SK-N-SH (cell line): Measurements from ENCODE around the gene LRMDA. TPM values are rescaled to one million over a fixed set of nuclear protein-coding genes. Genes with fewer than 3 reads are reported as not detected.

Source experiments
- CTCF ChIA-PET: fragments of 300-600, 350-600 bp; formaldehyde crosslinking; extraction: SDS; loops from one replicate; lab custom pipeline; 2021; lab: Yijun Ruan, JAX
- POLR2A ChIA-PET: fragments of 350-600 bp; sonication (Branson Sonifier 250); formaldehyde crosslinking; extraction: SDS; loops from one replicate; lab custom pipeline; 2020; ENCODE audit warnings: antibody characterized with exemption, inconsistent platforms; lab: Yijun Ruan, JAX
- DNase-seq: peaks from one replicate; pipeline ENCODE4 v3.0.0; 2012
- H2AFZ ChIP-seq: fragments of 200-600 bp; sonication (generic); 2 replicates; pipeline ENCODE4 v1.8.1; 2016; ENCODE audit warnings: antibody characterized with exemption, mild to moderate bottlenecking, low read depth
- H3F3A ChIP-seq: fragments of 200-600 bp; sonication (generic); replicated peaks from 2 replicates; pipeline ENCODE3; 2016; ENCODE audit warnings: antibody characterized with exemption, mild to moderate bottlenecking; ENCODE audit not compliant: insufficient read depth
- H3K27ac ChIP-seq, 2 experiments: fragments of 200-500 bp in 1 of 2; fragments of 200-600 bp in 1 of 2; sonication (Bioruptor generic) in 1 of 2; sonication (generic), shearing (Covaris generic) in 1 of 2; 2 replicates each; pipeline versions ENCODE4 v1.5.1 to v1.6.1; 2014 to 2016; ENCODE audit warnings: low read depth in 2 of 2, inconsistent platforms in 1 of 2, low read length in 1 of 2, mild to moderate bottlenecking in 1 of 2, mixed read lengths in 1 of 2
- H3K27me3 ChIP-seq: fragments of 200-600 bp; sonication (generic), shearing (Covaris generic); 2 replicates; pipeline ENCODE4 v1.6.1; 2016; ENCODE audit warnings: mixed run types; ENCODE audit not compliant: insufficient read depth
- H3K36me3 ChIP-seq, 2 experiments: fragments of 200-500 bp in 1 of 2; fragments of 200-600 bp in 1 of 2; sonication (Bioruptor generic) in 1 of 2; sonication (generic) in 1 of 2; replicated peaks in 1 of 2; 2 replicates each; pipeline versions ENCODE3 to v1.5.1; 2014 to 2016; ENCODE audit warnings: low read length in 1 of 2, mild to moderate bottlenecking in 1 of 2; ENCODE audit not compliant: insufficient read depth in 2 of 2, control insufficient read depth in 1 of 2
- H3K4me1 ChIP-seq, 2 experiments: fragments of 200-500 bp in 1 of 2; fragments of 200-600 bp in 1 of 2; sonication (Bioruptor generic) in 1 of 2; sonication (generic), shearing (Covaris generic) in 1 of 2; 2 replicates each; pipeline versions ENCODE4 v1.5.1 to v1.6.1; 2014 to 2016; ENCODE audit warnings: low read depth in 1 of 2, low read length in 1 of 2, mixed run types in 1 of 2; ENCODE audit not compliant: insufficient read depth in 2 of 2, control insufficient read depth in 1 of 2
- H3K4me2 ChIP-seq: fragments of 200-600 bp; sonication (generic), shearing (Covaris generic); 2 replicates; pipeline ENCODE4 v1.6.1; 2017; ENCODE audit warnings: mixed run types
- H3K4me3 ChIP-seq, 2 experiments: fragments of 200-500 bp in 1 of 2; fragments of 200-600 bp in 1 of 2; sonication (Bioruptor generic) in 1 of 2; sonication (generic), shearing (Covaris generic) in 1 of 2; 2 replicates each; pipeline versions ENCODE4 v1.5.1 to v1.8.1; 2014 to 2016; ENCODE audit warnings: low read depth in 2 of 2, inconsistent platforms in 1 of 2, low read length in 1 of 2, mild to moderate bottlenecking in 1 of 2, mixed read lengths in 1 of 2, moderate library complexity in 1 of 2
- H3K79me2 ChIP-seq: fragments of 200-600 bp; sonication (generic); 2 replicates; pipeline ENCODE4 v1.8.1; 2017; ENCODE audit warnings: mild to moderate bottlenecking; ENCODE audit not compliant: insufficient read depth
- H3K9ac ChIP-seq: fragments of 200-600 bp; sonication (generic); 2 replicates; pipeline ENCODE4 v1.6.1; 2017; ENCODE audit warnings: mixed run types
- H3K9me2 ChIP-seq: fragments of 200-600 bp; sonication (generic); 2 replicates; pipeline ENCODE4 v1.6.1; 2017; ENCODE audit warnings: mixed run types
- H3K9me3 ChIP-seq: fragments of 200-600 bp; sonication (generic); 2 replicates; pipeline ENCODE4 v1.6.1; 2017; ENCODE audit warnings: mixed run types, mild to moderate bottlenecking, moderate library complexity
- H4K20me1 ChIP-seq: fragments of 200-600 bp; sonication (generic); 2 replicates; pipeline ENCODE4 v1.6.1; 2017; ENCODE audit warnings: mild to moderate bottlenecking, mixed run types; ENCODE audit not compliant: insufficient read depth
- EP300 ChIP-seq, 2 experiments: IDR thresholded peaks; 2 replicates each; pipeline versions ENCODE4 v1.4.0 to v1.6.1; 2012; ENCODE audit warnings: borderline replicate concordance in 1 of 2, low read depth in 1 of 2, low read length in 1 of 2
- EZH2phosphoT487 ChIP-seq: fragments of 200-600 bp; sonication (generic); IDR thresholded peaks from 2 replicates; pipeline ENCODE4 v1.6.1; 2017; ENCODE audit warnings: low read depth, mixed run types, mild to moderate bottlenecking, antibody characterized with exemption, moderate library complexity, borderline replicate concordance
- FOSL2 ChIP-seq: IDR thresholded peaks from 2 replicates; pipeline ENCODE4 v1.4.0; 2012; ENCODE audit warnings: low read depth, mild to moderate bottlenecking, moderate library complexity, borderline replicate concordance
- FOXJ3 ChIP-seq: sonication (generic); formaldehyde crosslinking; IDR thresholded peaks from 2 replicates; pipeline ENCODE4 v1.5.1; 2020; ENCODE audit warnings: mild to moderate bottlenecking, missing genetic modification reagents
- GABPA ChIP-seq: IDR thresholded peaks from 2 replicates; pipeline ENCODE4 v1.4.0; 2012; ENCODE audit warnings: low read depth, mild to moderate bottlenecking
- GATA2 ChIP-seq: sonication (generic); formaldehyde crosslinking; IDR thresholded peaks from 2 replicates; pipeline ENCODE4 v1.5.0; 2020; ENCODE audit warnings: mild to moderate bottlenecking, missing genetic modification reagents
- MXI1 ChIP-seq: IDR thresholded peaks from 2 replicates; pipeline ENCODE4 v1.6.1; 2012; ENCODE audit warnings: mild to moderate bottlenecking, low read depth, low read length, improper control_type of control experiment
- NFIC ChIP-seq: IDR thresholded peaks from 2 replicates; pipeline ENCODE4 v1.4.0; 2012; ENCODE audit warnings: borderline replicate concordance
- NRF1 ChIP-seq: IDR thresholded peaks from 2 replicates; pipeline ENCODE4 v1.6.1; 2012; ENCODE audit warnings: low read depth, mild to moderate bottlenecking, low read length
- RAD21 ChIP-seq: IDR thresholded peaks from 2 replicates; pipeline ENCODE4 v1.6.1; 2012; ENCODE audit warnings: mild to moderate bottlenecking, low read length
- RCOR1 ChIP-seq: fragments of 150-350 bp; IDR thresholded peaks from 2 replicates; pipeline ENCODE4 v1.6.1; 2017; ENCODE audit warnings: antibody characterized with exemption, low read length
- RFX5 ChIP-seq: IDR thresholded peaks from 2 replicates; pipeline ENCODE4 v1.6.1; 2012; ENCODE audit warnings: mild to moderate bottlenecking, improper control_type of control experiment, low read length
- SIN3A ChIP-seq: IDR thresholded peaks from 2 replicates; pipeline ENCODE4 v1.6.1; 2012; ENCODE audit warnings: low read depth, mild to moderate bottlenecking, low read length, moderate library complexity, borderline replicate concordance
- TAF1 ChIP-seq: IDR thresholded peaks from 2 replicates; pipeline ENCODE4 v1.6.1; 2012; ENCODE audit warnings: low read depth, mild to moderate bottlenecking, low read length, moderate library complexity, borderline replicate concordance
- TCF12 ChIP-seq: IDR thresholded peaks from 2 replicates; pipeline ENCODE4 v1.4.0; 2012
- TEAD4 ChIP-seq: IDR thresholded peaks from 2 replicates; pipeline ENCODE4 v1.4.0; 2012; ENCODE audit warnings: mild to moderate bottlenecking, borderline replicate concordance; ENCODE audit not compliant: insufficient read depth
- YY1 ChIP-seq: IDR thresholded peaks from 2 replicates; pipeline ENCODE4 v1.4.0; 2012; ENCODE audit warnings: low read depth, mild to moderate bottlenecking
- WGBS: methylation state at CpG from one replicate; pipeline ENCODE4 v1.1.6; 2017; ENCODE audit warnings: low lambda C conversion rate; 5-methylcytosine and 5-hydroxymethylcytosine counted together
- polyA plus RNA-seq, 3 experiments: library from polyadenylated mRNA; depleted of rRNA; stranded (reverse); fragments of >200 nt; gene quantifications; 2 replicates each; pipeline ENCODE4 v1.2.3, GENCODE V29; 2012
- TF ChIP-seq, protein P1 (sequence below): fragments of 200-600 bp; sonication (generic); IDR thresholded peaks from 2 replicates; pipeline ENCODE4 v1.6.1; 2017; ENCODE audit warnings: antibody characterized with exemption, mild to moderate bottlenecking, moderate library complexity
- TF ChIP-seq, protein P2 (sequence below): fragments of 150-350 bp; IDR thresholded peaks from 2 replicates; pipeline ENCODE4 v1.6.1; 2016; ENCODE audit warnings: mild to moderate bottlenecking, low read depth, low read length
- TF ChIP-seq, protein P3 (sequence below): IDR thresholded peaks from 2 replicates; pipeline ENCODE4; 2012
- TF ChIP-seq, protein P4 (sequence below): IDR thresholded peaks from 2 replicates; pipeline ENCODE4 v1.4.0; 2012; ENCODE audit warnings: low read depth, borderline replicate concordance

The LRMDA gene
- polyA plus RNA-seq, 1 of the 3 experiments (the other 2 are of a cell fraction) = 0.95 TPM

DNA sequence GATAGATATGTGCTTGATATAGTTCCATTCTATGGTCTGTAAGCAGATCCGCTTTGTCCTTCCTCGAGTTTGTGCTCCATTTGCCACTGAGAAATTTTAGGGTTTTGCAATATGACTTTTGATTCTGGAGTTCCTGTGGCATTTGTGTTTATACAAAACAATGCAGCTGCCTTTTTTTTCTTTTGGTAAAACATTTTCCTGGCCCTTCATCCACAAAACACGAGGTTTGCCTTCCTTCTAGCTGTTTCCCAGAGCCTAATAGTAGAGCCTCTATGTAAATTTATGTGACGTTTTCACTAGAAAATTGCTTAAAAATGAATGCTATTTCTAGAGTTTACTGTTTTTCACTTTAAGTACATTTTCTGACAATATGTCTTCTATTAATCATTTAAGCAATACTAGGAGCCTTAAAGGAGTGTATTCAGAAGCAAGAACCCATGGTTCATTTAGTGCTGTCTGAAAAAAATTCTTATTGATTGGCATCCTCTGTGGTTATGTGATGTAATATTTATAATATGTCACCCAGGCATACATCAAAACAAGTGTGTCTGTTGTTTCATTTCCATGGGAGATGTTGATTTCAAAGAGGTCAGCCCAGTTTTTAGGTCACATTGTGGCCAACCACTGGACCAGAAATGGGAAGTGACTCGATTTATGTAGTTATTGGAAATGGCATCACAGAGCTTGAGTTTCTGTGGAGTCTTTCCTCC lies 618.3 kb downstream of the LRMDA start:
- Histone ChIP-seq H2AFZ (no peak overlapping the region), H3K79me2 (no peaks in the 10 kb centered on the region), H3K4me2 (no peak overlapping the region), H3F3A (no peaks in the 10 kb centered on the region), H3K9ac (no peak overlapping the region), H4K20me1 (no peaks in the 10 kb centered on the region), H3K27ac (no peak overlapping the region), H3K9me3 (no peaks in the 10 kb centered on the region), H3K27me3 (0 out of 2 replicates have a peak, but pooled peaks cover 5% of the 10 kb centered on the region), H3K4me3 (no peak overlapping the region), H3K36me3 (no peaks in the 10 kb centered on the region), H3K4me1 (no peaks in the 10 kb centered on the region; a peak in 1 of 4 replicates), H3K9me2 (no peaks in the 10 kb centered on the region)
- no peak for DNase-seq
- ChIA-PET CTCF (interaction anchor here (0.7 to 2.0 kb wide), 4 partner anchors 10 to 254 kb away, joined by 3 to 4 read pairs (median 3); no protein-coding TSS in a partner anchor), POLR2A (no interaction called here)
- WGBS = 63% methylated on average over 5 of the region's 5 CpGs
- TF ChIP-seq NRF1 (no peak), FOSL2 (no peak)
- TF ChIP-seq, protein P1, sequence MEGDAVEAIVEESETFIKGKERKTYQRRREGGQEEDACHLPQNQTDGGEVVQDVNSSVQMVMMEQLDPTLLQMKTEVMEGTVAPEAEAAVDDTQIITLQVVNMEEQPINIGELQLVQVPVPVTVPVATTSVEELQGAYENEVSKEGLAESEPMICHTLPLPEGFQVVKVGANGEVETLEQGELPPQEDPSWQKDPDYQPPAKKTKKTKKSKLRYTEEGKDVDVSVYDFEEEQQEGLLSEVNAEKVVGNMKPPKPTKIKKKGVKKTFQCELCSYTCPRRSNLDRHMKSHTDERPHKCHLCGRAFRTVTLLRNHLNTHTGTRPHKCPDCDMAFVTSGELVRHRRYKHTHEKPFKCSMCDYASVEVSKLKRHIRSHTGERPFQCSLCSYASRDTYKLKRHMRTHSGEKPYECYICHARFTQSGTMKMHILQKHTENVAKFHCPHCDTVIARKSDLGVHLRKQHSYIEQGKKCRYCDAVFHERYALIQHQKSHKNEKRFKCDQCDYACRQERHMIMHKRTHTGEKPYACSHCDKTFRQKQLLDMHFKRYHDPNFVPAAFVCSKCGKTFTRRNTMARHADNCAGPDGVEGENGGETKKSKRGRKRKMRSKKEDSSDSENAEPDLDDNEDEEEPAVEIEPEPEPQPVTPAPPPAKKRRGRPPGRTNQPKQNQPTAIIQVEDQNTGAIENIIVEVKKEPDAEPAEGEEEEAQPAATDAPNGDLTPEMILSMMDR = no peak
- TF ChIP-seq, all 33 proteins: peak for 0

DNA sequence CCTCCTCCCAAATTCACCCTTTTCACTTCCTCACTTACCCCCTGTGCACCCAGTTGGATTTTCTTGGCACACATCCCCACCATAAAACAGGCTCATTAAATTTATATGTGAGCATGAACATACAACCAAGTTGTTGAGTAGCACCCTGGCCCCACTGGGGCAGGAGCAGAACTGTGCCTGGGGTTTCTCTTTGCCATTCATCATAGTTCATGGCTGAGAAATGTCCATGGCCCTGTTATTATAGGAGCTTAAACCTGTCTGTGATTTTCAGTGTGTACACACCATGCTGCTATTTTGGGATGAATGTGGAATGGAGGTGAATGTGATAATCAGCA lies 618.8 kb downstream of the LRMDA start:
- Histone ChIP-seq H3K4me2 (no peak overlapping the region), H3K4me3 (no peak overlapping the region), H3K9me2 (no peaks in the 10 kb centered on the region), H2AFZ (no peak overlapping the region), H3F3A (no peaks in the 10 kb centered on the region), H3K9ac (no peak overlapping the region), H3K79me2 (no peaks in the 10 kb centered on the region), H3K27ac (no peak overlapping the region), H3K27me3 (0 out of 2 replicates have a peak, but pooled peaks cover 5% of the 10 kb centered on the region), H3K9me3 (no peaks in the 10 kb centered on the region), H4K20me1 (no peaks in the 10 kb centered on the region), H3K36me3 (no peaks in the 10 kb centered on the region), H3K4me1 (no peaks in the 10 kb centered on the region; a peak in 1 of 4 replicates)
- ChIA-PET POLR2A (no interaction called here), CTCF (interaction anchor here (0.9 to 1.3 kb wide), 2 partner anchors 9 to 11 kb away, joined by 3 read pairs; no protein-coding TSS in a partner anchor)
- no peak for DNase-seq
- TF ChIP-seq EP300 (IDR thresholded peaks at IDR 0.05; ENCODE audit: borderline replicate concordance in 1 of 2, low read depth in 1 of 2, low read length in 1 of 2) (no peak), GATA2 (no peak), NFIC (no peak), YY1 (no peak), TEAD4 (no peak), GABPA (no peak), TAF1 (no peak), RFX5 (no peak), NRF1 (no peak), TCF12 (no peak), RAD21 (no peak), FOXJ3 (CRISPR knock-in tag) (no peak), SIN3A (no peak), MXI1 (no peak), RCOR1 (no peak), EZH2phosphoT487 (no peak)
- TF ChIP-seq, protein P2, sequence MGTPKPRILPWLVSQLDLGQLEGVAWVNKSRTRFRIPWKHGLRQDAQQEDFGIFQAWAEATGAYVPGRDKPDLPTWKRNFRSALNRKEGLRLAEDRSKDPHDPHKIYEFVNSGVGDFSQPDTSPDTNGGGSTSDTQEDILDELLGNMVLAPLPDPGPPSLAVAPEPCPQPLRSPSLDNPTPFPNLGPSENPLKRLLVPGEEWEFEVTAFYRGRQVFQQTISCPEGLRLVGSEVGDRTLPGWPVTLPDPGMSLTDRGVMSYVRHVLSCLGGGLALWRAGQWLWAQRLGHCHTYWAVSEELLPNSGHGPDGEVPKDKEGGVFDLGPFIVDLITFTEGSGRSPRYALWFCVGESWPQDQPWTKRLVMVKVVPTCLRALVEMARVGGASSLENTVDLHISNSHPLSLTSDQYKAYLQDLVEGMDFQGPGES = no peak
- TF ChIP-seq, protein P3, sequence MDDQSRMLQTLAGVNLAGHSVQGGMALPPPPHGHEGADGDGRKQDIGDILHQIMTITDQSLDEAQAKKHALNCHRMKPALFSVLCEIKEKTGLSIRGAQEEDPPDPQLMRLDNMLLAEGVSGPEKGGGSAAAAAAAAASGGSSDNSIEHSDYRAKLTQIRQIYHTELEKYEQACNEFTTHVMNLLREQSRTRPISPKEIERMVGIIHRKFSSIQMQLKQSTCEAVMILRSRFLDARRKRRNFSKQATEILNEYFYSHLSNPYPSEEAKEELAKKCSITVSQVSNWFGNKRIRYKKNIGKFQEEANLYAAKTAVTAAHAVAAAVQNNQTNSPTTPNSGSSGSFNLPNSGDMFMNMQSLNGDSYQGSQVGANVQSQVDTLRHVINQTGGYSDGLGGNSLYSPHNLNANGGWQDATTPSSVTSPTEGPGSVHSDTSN = no peak
- TF ChIP-seq, protein P4, sequence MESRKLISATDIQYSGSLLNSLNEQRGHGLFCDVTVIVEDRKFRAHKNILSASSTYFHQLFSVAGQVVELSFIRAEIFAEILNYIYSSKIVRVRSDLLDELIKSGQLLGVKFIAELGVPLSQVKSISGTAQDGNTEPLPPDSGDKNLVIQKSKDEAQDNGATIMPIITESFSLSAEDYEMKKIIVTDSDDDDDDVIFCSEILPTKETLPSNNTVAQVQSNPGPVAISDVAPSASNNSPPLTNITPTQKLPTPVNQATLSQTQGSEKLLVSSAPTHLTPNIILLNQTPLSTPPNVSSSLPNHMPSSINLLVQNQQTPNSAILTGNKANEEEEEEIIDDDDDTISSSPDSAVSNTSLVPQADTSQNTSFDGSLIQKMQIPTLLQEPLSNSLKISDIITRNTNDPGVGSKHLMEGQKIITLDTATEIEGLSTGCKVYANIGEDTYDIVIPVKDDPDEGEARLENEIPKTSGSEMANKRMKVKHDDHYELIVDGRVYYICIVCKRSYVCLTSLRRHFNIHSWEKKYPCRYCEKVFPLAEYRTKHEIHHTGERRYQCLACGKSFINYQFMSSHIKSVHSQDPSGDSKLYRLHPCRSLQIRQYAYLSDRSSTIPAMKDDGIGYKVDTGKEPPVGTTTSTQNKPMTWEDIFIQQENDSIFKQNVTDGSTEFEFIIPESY = no peak
